Neutrophil (primary cell): ENCODE results near the gene TLNRD1.

Experiments
- H3K27ac ChIP-seq: fragments of 200-600 bp; sonication (generic); 2 replicates; pipeline ENCODE4 v1.5.1; 2016; ENCODE audit warnings: mild to moderate bottlenecking, moderate library complexity
- H3K27me3 ChIP-seq: fragments of 200-600 bp; sonication (generic); 2 replicates; pipeline ENCODE4 v1.6.0; 2016; ENCODE audit warnings: mild to moderate bottlenecking
- H3K36me3 ChIP-seq: fragments of 200-600 bp; sonication (generic); 2 replicates; pipeline ENCODE4 v1.5.1; 2017
- H3K4me1 ChIP-seq, 2 experiments: fragments of 200-600 bp in 1 of 2; sonication (generic) in 1 of 2; 1 replicate in 1 of 2; 2 replicates in 1 of 2; pipeline versions ENCODE4 v1.5.1 to v1.6.1; 2013 to 2016; ENCODE audit warnings: low read depth in 1 of 2, low read length in 1 of 2, mild to moderate bottlenecking in 1 of 2, moderate library complexity in 1 of 2; ENCODE audit not compliant: control insufficient read depth in 1 of 2, insufficient read depth in 1 of 2
- H3K4me3 ChIP-seq, 2 experiments: fragments of 200-600 bp in 1 of 2; sonication (generic) in 1 of 2; 1 replicate in 1 of 2; 2 replicates in 1 of 2; pipeline ENCODE4 v1.5.1; 2013 to 2016; ENCODE audit warnings: low read depth in 1 of 2, low read length in 1 of 2, mild to moderate bottlenecking in 1 of 2, moderate library complexity in 1 of 2
- H3K9me3 ChIP-seq: fragments of 200-600 bp; sonication (generic); 2 replicates; pipeline ENCODE4 v1.5.1; 2016
- CTCF ChIP-seq: fragments of 200-600 bp; sonication (generic); IDR thresholded peaks from 2 replicates; pipeline ENCODE4 v1.5.1; 2016; ENCODE audit warnings: antibody characterized with exemption

TLNRD1 gene

GRCh38 chr15:81016489-81017068 lies 15.9 kb downstream of the TLNRD1 start:
- H3K27ac ChIP-seq: no peak overlapping the region
- no peaks in the 10 kb centered on the region for H3K9me3 ChIP-seq
- H3K27me3 ChIP-seq: no peaks in the 10 kb centered on the region
- TF ChIP-seq CTCF: no peak
- no peaks in the 10 kb centered on the region for H3K36me3 ChIP-seq
- no peaks in the 10 kb centered on the region for H3K4me1 ChIP-seq
- no peak overlapping the region for H3K4me3 ChIP-seq

GRCh38 chr15:81018197-81018596 lies 17.5 kb downstream of the TLNRD1 start:
- Histone ChIP-seq H3K27me3 (no peaks in the 10 kb centered on the region), H3K4me3 (no peak overlapping the region), H3K4me1 (peaks cover 7 to 8% of the 10 kb centered on the region in 2 experiments)

GRCh38 chr15:81021321-81021720 lies 20.6 kb downstream of the TLNRD1 start:
- Histone ChIP-seq H3K27me3 (no peaks in the 10 kb centered on the region), H3K4me3 (no peak overlapping the region), H3K27ac (no peak overlapping the region), H3K36me3 (no peaks in the 10 kb centered on the region), H3K9me3 (no peaks in the 10 kb centered on the region), H3K4me1 (peaks cover 31 to 32% of the 10 kb centered on the region in 2 experiments)
- TF ChIP-seq CTCF: no peak

More at GRCh38 chr15:81018197-81018596, 17.5 kb downstream of the TLNRD1 start:
- no peaks in the 10 kb centered on the region for H3K36me3 ChIP-seq
- TF ChIP-seq CTCF: no peak
- no peaks in the 10 kb centered on the region for H3K9me3 ChIP-seq
- no peak overlapping the region for H3K27ac ChIP-seq

- no peaks in the 10 kb centered on the region for H3K27me3 ChIP-seq
- no peaks in the 10 kb centered on the region for H3K36me3 ChIP-seq
- H3K4me3 ChIP-seq: peak overlapping the region; percentile 35 to 48
- peaks cover 31 to 32% of the 10 kb centered on the region in 2 experiments for H3K4me1 ChIP-seq
- TF ChIP-seq CTCF: no peak
- no peaks in the 10 kb centered on the region for H3K9me3 ChIP-seq
- H3K27ac ChIP-seq: peak overlapping the region; percentile 81
Measured at GRCh38 chr15:81023483-81024264, 23.0 kb downstream of the TLNRD1 start.

- Histone ChIP-seq H3K4me3 (peak overlapping the region; percentile 35 to 48), H3K36me3 (no peaks in the 10 kb centered on the region), H3K27ac (peak overlapping the region; percentile 81)
Measured at GRCh38 chr15:81024265-81024872, 23.6 kb downstream of the TLNRD1 start.

More at GRCh38 chr15:81024265-81024872, 23.6 kb downstream of the TLNRD1 start:
- H3K4me1 ChIP-seq: peaks cover 32 to 34% of the 10 kb centered on the region in 2 experiments
- TF ChIP-seq CTCF: no peak
- no peaks in the 10 kb centered on the region for H3K9me3 ChIP-seq
- no peaks in the 10 kb centered on the region for H3K27me3 ChIP-seq
